Activated naive CD4-positive, alpha-beta T cell treated with anti-CD3 and anti-CD28 coated beads, Interleukin-2, amount 10 ng/mL, durations not matched to agents 7 days and 5 days (primary cell): ENCODE results near the gene ZEB1.
"Not testable (repeated sequence)": the region's sequence is repeated elsewhere in the genome, so short reads cannot be mapped to it uniquely, and the experiment has no call there.

ENCODE experiments used
- CTCF ChIA-PET: fragments of 350-600 bp; sonication (Branson Sonifier 250); formaldehyde crosslinking; loops from one replicate; lab custom pipeline; 2021; ENCODE audit warnings: antibody characterized with exemption; lab: Charles Lee
- DNase-seq: peaks from one replicate; pipeline ENCODE4 v3.0.0-alpha.2; 2020
- H3K27ac Mint-ChIP-seq: one replicate; pipeline ENCODE4 v1.8.0; 2021; ENCODE audit warnings: mild to moderate bottlenecking, moderate library complexity, mixed read lengths
- H3K27me3 Mint-ChIP-seq: one replicate; pipeline ENCODE4 v1.8.0; 2021; ENCODE audit warnings: mild to moderate bottlenecking, mixed read lengths
- H3K36me3 Mint-ChIP-seq: one replicate; pipeline ENCODE4 v1.8.0; 2021; ENCODE audit warnings: mixed read lengths
- H3K4me1 Mint-ChIP-seq: one replicate; pipeline ENCODE4 v1.8.0; 2021; ENCODE audit warnings: mixed read lengths
- H3K4me3 Mint-ChIP-seq: one replicate; pipeline ENCODE4 v1.8.0; 2021; ENCODE audit warnings: mild to moderate bottlenecking, moderate library complexity, mixed read lengths
- H3K9me3 Mint-ChIP-seq: one replicate; pipeline ENCODE4 v1.8.0; 2021; ENCODE audit warnings: mixed read lengths

The ZEB1 gene

GRCh38 chr10:31536302-31536701, 217.3 kb downstream of the ZEB1 start:
- Mint-ChIP-seq H3K36me3 (no peaks in the 10 kb centered on the region), H3K4me1 (no peaks in the 10 kb centered on the region), H3K27ac (no peak overlapping the region), H3K27me3 (peaks cover 13% of the 10 kb centered on the region), H3K9me3 (no peaks in the 10 kb centered on the region), H3K4me3 (no peak overlapping the region)
- CTCF ChIA-PET: no interaction called here
- DNase-seq: no peak

- CTCF ChIA-PET: no interaction called here
- Mint-ChIP-seq H3K36me3 (no peaks in the 10 kb centered on the region), H3K27ac (no peak overlapping the region), H3K9me3 (peaks cover 2% of the 10 kb centered on the region), H3K27me3 (peaks cover 7% of the 10 kb centered on the region), H3K4me1 (no peaks in the 10 kb centered on the region), H3K4me3 (no peak overlapping the region)
- DNase-seq: no peak
Observed at GRCh38 chr10:31549896-31550295, 230.9 kb downstream of the ZEB1 start.

DNA sequence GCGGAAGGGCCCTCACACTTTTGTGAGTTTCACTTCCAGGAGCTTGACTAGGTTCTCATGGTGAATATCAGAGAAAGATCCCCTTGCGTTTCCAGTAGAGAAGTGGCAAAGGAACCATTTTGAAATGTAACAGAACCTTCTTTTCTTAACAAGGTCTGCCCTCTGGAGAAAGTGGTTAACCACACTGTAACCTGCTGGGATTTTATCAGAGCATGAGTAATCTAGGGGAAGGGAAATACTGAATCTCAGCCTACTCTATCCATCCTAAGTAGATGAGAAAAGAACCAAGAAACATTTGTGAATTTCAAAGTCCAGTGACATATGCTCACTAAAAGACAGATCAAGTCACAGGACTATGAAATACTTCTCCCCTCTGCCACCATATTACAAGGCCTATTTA, 235.5 kb downstream of the ZEB1 start:
- Mint-ChIP-seq H3K9me3 (peaks cover 22% of the 10 kb centered on the region), H3K4me1 (no peaks in the 10 kb centered on the region), H3K36me3 (peaks cover 5% of the 10 kb centered on the region), H3K4me3 (no peak overlapping the region), H3K27me3 (peaks cover 4% of the 10 kb centered on the region), H3K27ac (no peak overlapping the region)
- no peak for DNase-seq
- CTCF ChIA-PET: no interaction called here

DNA sequence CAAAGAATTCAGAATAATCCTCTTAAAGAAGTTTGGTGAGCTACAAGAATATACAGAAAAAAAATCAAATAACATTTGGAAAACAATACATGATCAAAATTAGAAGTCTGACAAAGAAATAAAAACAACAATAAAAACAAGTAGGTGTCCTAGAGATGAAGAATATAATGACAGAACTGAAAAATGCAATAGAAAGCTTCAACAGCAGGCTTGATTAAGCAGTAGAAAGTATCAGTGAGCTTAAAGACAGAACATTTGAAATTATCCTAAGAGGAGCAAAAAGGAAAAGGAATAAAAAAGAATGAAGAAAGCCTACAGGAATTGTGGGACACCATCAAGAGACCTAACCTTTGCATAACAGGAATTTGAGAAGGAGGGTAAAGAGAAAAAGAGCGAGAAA, 238.8 kb downstream of the ZEB1 start:
- H3K27ac Mint-ChIP-seq: no peak overlapping the region
- DNase-seq: no peak
- H3K4me3 Mint-ChIP-seq: no peak overlapping the region
- H3K36me3 Mint-ChIP-seq: peaks cover 5% of the 10 kb centered on the region
- H3K4me1 Mint-ChIP-seq: no peaks in the 10 kb centered on the region
- H3K9me3 Mint-ChIP-seq: peaks cover 20% of the 10 kb centered on the region
- CTCF ChIA-PET: no interaction called here
- H3K27me3 Mint-ChIP-seq: peaks cover 4% of the 10 kb centered on the region

GRCh38 chr10:31568252-31568861, 249.3 kb downstream of the ZEB1 start:
- H3K36me3 Mint-ChIP-seq, DNase-seq, CTCF ChIA-PET, H3K9me3 Mint-ChIP-seq, H3K27ac Mint-ChIP-seq, H3K27me3 Mint-ChIP-seq, H3K4me1 Mint-ChIP-seq, H3K4me3 Mint-ChIP-seq: not testable (repeated sequence)

GRCh38 chr10:31574577-31574976, 255.6 kb downstream of the ZEB1 start:
- Mint-ChIP-seq H3K9me3 (peaks cover 2% of the 10 kb centered on the region), H3K4me1 (no peaks in the 10 kb centered on the region), H3K36me3 (no peaks in the 10 kb centered on the region), H3K27me3 (no peaks in the 10 kb centered on the region), H3K27ac (no peak overlapping the region), H3K4me3 (no peak overlapping the region)
- DNase-seq: no peak
- CTCF ChIA-PET: no interaction called here

DNA sequence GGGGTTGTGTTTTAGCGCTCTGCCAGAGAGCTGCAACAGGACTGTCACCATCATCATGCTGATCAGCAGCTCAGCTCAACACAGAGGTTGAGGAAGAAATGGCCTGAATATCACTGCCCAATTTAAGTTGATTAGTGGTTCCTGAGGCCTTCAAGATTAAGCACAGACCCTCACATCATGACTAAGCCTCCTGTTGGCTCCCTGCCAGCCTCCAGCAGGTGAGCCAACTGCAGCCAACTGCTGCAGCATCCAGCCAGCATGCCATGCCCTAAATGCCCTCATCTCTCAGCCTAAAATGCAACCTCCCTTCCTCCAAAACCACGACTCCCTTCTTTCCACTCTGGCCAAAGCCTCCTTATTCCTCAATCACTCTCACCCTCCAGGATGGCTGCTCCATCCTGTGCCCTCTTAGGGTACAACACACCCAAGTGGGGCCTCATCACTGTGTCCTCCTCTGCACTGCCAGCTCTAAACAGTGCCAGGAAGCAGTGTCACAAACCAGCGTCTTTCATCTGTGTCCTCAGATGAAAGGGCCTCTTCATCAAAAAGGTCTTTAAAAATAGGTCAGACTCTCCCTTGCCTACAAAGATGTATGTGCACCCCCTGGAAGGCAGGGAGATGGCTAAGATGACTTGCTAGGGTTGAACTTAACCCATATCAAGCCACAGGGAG, 259.3 kb downstream of the ZEB1 start:
- Mint-ChIP-seq H3K36me3 (no peaks in the 10 kb centered on the region), H3K27me3 (no peaks in the 10 kb centered on the region), H3K4me1 (no peaks in the 10 kb centered on the region), H3K27ac (no peak overlapping the region), H3K9me3 (peaks cover 2% of the 10 kb centered on the region), H3K4me3 (no peak overlapping the region)
- DNase-seq: no peak
- CTCF ChIA-PET: no interaction called here

DNA sequence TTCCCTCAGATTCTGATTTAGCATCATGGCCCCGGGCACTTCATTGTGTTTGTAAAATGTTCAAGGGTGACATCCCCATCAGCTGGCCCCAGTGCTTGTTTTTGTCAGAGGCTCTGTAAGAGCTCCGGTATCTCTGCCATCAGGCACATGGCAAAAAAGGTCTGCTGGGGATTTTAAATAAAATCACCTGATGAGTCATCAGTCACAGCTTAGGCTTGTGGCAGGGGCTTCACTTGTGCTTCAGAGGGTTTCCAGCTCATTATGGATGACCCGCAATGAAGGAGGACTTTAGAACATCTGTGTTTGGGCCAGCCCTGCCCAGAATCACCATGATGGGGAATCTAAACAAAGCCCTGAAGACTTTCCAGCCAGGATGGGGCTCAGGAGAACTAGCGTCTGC, 259.9 kb downstream of the ZEB1 start:
- Mint-ChIP-seq H3K9me3 (peaks cover 2% of the 10 kb centered on the region), H3K36me3 (no peaks in the 10 kb centered on the region), H3K27ac (no peak overlapping the region), H3K27me3 (peaks cover 2% of the 10 kb centered on the region), H3K4me3 (no peak overlapping the region), H3K4me1 (no peaks in the 10 kb centered on the region)
- DNase-seq: no peak
- CTCF ChIA-PET: no interaction called here
